Subcutaneous adipose tissue (tissue), 4 donors: ENCODE results near the gene GEMIN7. TPM values are rescaled to one million over a fixed set of nuclear protein-coding genes. Genes with fewer than 3 reads are reported as not detected.

Source experiments
- CTCF ChIP-seq: fragments of 450-650 bp; IDR thresholded peaks from one replicate; pipeline ENCODE4 v1.5.1; 2016; ENCODE audit warnings: low read depth, mild to moderate bottlenecking, control low read depth, antibody characterized with exemption, moderate library complexity
- total RNA-seq, 4 donors: library from RNA; depleted of rRNA; stranded (reverse); fragments of >200 nt; gene quantifications; one replicate each; pipeline ENCODE4 v1.1.0, GENCODE V29; 2016

Gene GEMIN7
- total RNA-seq, 4 donors from 2014 or later: 10.3 to 25.8 (median 19.0) TPM

- TF ChIP-seq CTCF: no peak
These were observed 14.9 kb upstream of the GEMIN7 start for GRCh38 chr19:45063851-45064801.

GRCh38 chr19:45066921-45067661 lies 12.0 kb upstream of the GEMIN7 start:
- no peak for TF ChIP-seq CTCF

- no peak for TF ChIP-seq CTCF
These were observed 11.0 kb upstream of the GEMIN7 start for GRCh38 chr19:45068041-45068440.

GRCh38 chr19:45069056-45069455 lies 10.0 kb upstream of the GEMIN7 start:
- TF ChIP-seq CTCF: no peak

GRCh38 chr19:45070214-45070613 lies 8.8 kb upstream of the GEMIN7 start:
- no peak for TF ChIP-seq CTCF

GRCh38 chr19:45070861-45071544 lies 8.1 kb upstream of the GEMIN7 start:
- TF ChIP-seq CTCF: no peak

GRCh38 chr19:45071545-45071938 lies 7.5 kb upstream of the GEMIN7 start:
- TF ChIP-seq CTCF: no peak
